GM19035 (cell line): ENCODE measurements around the gene KCNJ12.
"Not testable (repeated sequence)": the region's sequence is repeated elsewhere in the genome, so short reads cannot be mapped to it uniquely, and the experiment has no call there.

ENCODE experiments used
- ATAC-seq: cut with Tn5 transposase; IDR thresholded peaks from one replicate; pipeline ENCODE4 v1.9.1; 2021; ENCODE audit not compliant: unreplicated experiment

The KCNJ12 gene

GRCh38 chr17:21382560-21383495 is 6.7 kb downstream of the KCNJ12 start:
- no peak for ATAC-seq

- ATAC-seq, result no peak
Observed at GRCh38 chr17:21385281-21385845, 9.2 kb downstream of the KCNJ12 start.

GRCh38 chr17:21387616-21388015 is 11.5 kb downstream of the KCNJ12 start:
- ATAC-seq, result no peak

- ATAC-seq, result no peak
Observed at GRCh38 chr17:21388066-21388465, 11.9 kb downstream of the KCNJ12 start.

- no peak for ATAC-seq
Observed at GRCh38 chr17:21388944-21389343, 12.8 kb downstream of the KCNJ12 start.

- ATAC-seq, result no peak
Observed at GRCh38 chr17:21389394-21389793, 13.2 kb downstream of the KCNJ12 start.

- no peak for ATAC-seq
Observed at GRCh38 chr17:21390294-21390693, 14.1 kb downstream of the KCNJ12 start.

GRCh38 chr17:21392266-21392665 is 16.1 kb downstream of the KCNJ12 start:
- ATAC-seq, result no peak

GRCh38 chr17:21394265-21394664 is 18.1 kb downstream of the KCNJ12 start:
- no peak for ATAC-seq

- no peak for ATAC-seq
Observed at GRCh38 chr17:21395764-21396163, 19.6 kb downstream of the KCNJ12 start.

GRCh38 chr17:21396237-21396636 is 20.1 kb downstream of the KCNJ12 start:
- ATAC-seq, result no peak

- no peak for ATAC-seq
Observed at GRCh38 chr17:21397341-21398190, 21.4 kb downstream of the KCNJ12 start.

- no peak for ATAC-seq
Observed at GRCh38 chr17:21399474-21400186, 23.5 kb downstream of the KCNJ12 start.

GRCh38 chr17:21400187-21400569 is 24.0 kb downstream of the KCNJ12 start:
- not testable (repeated sequence) for ATAC-seq

- no peak for ATAC-seq
Observed at GRCh38 chr17:21400816-21401593, 24.8 kb downstream of the KCNJ12 start.

GRCh38 chr17:21402166-21402571 is 26.0 kb downstream of the KCNJ12 start:
- ATAC-seq, result not testable (repeated sequence)

GRCh38 chr17:21402926-21403325 is 26.8 kb downstream of the KCNJ12 start:
- ATAC-seq, result not testable (repeated sequence)

GRCh38 chr17:21404106-21404505 is 27.9 kb downstream of the KCNJ12 start:
- not testable (repeated sequence) for ATAC-seq

- not testable (repeated sequence) for ATAC-seq
Observed at GRCh38 chr17:21404539-21404938, 28.4 kb downstream of the KCNJ12 start.
